Measurements from ENCODE around the gene IL12B.
"Not testable (repeated sequence)": the region's sequence is repeated elsewhere in the genome, so short reads cannot be mapped to it uniquely, and the experiment has no call there.

IL12B gene

DNA sequence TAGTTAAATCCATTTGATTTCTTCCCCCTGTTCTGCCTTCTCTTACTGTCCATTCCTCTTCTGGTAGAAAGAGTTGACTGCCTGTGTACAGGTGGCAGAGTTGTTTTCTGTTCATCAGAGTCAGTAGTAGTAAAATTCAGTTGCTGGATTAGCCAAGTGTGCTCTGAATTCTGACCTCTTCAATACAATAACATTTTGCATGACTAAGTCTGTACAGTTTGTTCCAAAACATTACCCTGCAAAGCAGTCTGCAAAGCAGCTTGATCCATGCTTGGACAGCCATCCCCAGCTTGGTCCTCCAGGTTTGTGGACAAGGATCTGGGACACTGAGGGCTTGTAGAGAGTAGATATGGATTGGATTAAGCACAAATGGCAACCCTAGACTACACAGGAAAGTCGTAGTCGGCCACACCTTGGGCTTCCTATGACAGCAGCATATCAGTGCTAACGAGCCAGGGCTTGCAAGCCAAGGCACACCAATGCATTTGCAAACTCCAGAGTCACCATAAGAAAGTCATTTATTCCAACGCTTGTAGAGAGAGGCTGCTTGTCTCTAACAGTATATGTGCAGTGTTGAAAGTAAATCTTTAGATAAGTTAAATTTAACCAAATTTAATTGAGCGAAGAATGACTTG lies 25.2 kb downstream of the IL12B start:
- DNase-seq: no peak
- in situ Hi-C loops (cut with MboI; ENCODE audit: low pct_unique_long_range_greater_than_20kb, low sequenced_read_pairs): no loop called here

- no peak for DNase-seq
- in situ Hi-C loops (cut with MboI; ENCODE audit: low pct_unique_long_range_greater_than_20kb, low sequenced_read_pairs): no loop called here
Measured at GRCh38 chr5:159303286-159303685, 27.0 kb downstream of the IL12B start.

DNA sequence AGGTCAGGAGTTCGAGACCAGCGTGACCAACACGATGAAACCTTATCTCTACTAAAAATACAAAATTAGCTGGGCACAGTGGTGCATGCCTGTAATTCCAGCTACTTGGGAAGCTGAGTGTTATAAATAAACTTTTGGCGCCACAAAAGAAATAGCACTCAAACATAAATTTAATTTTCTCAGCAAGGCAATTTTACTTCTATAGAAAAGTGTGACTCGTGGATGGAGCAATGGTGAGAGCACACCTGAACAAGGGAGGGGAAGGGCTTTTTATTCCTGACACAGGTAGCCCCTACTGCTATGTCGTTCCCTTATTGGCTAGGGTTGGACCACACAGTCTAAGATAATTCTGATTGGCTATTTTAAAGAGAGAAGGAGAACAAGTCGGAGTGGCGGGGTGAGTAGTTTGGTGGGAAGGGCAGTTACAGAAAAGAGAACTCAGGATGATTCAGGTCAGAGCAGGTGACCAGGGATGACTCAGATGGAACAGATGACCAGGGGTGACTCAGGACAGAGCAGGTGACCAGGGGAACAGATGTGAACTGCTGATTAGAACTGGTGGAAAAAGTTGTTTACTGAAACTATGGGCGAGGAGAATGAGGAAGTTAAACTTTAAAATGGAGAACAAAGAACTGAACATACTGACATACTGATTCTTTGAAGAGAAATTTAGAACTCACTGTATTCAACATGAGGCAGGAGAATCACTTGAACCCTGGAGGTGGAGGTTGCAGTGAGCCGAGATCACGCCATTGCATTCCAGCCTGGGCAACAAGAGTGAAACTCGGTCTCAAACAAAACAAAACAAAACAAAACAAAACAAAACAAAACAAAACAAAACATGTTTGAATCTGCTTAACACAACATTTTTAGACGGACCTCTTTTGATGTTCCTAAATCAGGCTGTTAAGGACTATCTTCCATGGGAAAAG lies 28.1 kb downstream of the IL12B start:
- in situ Hi-C loops (cut with MboI; ENCODE audit: low pct_unique_long_range_greater_than_20kb, low sequenced_read_pairs): not testable (repeated sequence)

GRCh38 chr5:159301466-159301865 lies 28.8 kb downstream of the IL12B start:
- no peak for DNase-seq
- in situ Hi-C loops (cut with MboI; ENCODE audit: low pct_unique_long_range_greater_than_20kb, low sequenced_read_pairs): no loop called here

More for the DNA sequence above, 28.1 kb downstream of the IL12B start:
- peak; percentile 58 for DNase-seq

GRCh38 chr5:159297300-159297699 lies 33.0 kb downstream of the IL12B start:
- in situ Hi-C loops (cut with MboI; ENCODE audit: low pct_unique_long_range_greater_than_20kb, low sequenced_read_pairs); DNase-seq: not testable (repeated sequence)

GRCh38 chr5:159294921-159295320 lies 35.4 kb downstream of the IL12B start:
- in situ Hi-C loops (cut with MboI; ENCODE audit: low pct_unique_long_range_greater_than_20kb, low sequenced_read_pairs): no loop called here
- DNase-seq: no peak

DNA sequence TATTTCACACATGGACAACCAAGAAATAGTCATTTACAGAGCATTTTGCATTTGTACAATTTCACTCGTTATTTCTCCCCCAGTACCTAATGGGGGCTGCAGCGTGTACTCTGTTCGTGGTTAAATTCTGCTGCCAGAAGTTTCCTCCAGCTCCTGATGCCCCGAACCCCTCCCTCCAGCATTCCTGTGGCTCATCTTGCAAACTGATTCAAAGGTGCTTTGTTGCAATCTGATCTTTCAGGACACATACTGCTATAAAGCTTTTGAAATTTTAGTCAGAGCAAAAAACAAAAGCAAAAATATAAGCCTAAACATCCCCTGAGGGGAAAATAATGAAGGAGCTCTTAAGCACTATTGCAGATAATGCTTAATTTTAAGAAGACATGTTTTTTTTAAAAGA lies 39.5 kb downstream of the IL12B start:
- in situ Hi-C loops (cut with MboI; ENCODE audit: low pct_unique_long_range_greater_than_20kb, low sequenced_read_pairs): no loop called here

GRCh38 chr5:159286420-159287035 lies 43.8 kb downstream of the IL12B start:
- peak; percentile 67 for DNase-seq
- in situ Hi-C loops (cut with MboI; ENCODE audit: low pct_unique_long_range_greater_than_20kb, low sequenced_read_pairs): no loop called here

More for the DNA sequence above, 39.5 kb downstream of the IL12B start:
- DNase-seq: no peak

DNA sequence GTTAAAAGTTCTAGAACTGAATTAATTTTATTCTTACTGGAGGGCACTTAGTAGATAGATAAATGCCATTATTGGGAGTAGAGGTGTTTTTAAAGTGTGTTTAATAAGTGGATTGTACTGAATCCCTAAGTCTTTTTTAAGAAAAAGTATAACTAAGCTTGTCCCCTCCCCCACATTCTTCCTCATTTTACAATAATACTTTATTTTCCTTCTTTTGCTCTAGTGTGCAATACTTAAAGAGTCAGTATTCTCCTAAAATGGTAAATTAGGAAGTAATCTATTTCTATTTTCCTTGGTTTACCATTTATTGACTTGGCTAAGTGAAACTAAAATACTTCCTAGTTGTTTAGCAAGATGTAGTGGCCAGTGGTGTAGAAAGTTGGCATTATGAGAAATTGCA lies 55.6 kb downstream of the IL12B start:
- no peak for DNase-seq
- in situ Hi-C loops (cut with MboI; ENCODE audit: low pct_unique_long_range_greater_than_20kb, low sequenced_read_pairs): no loop called here

DNA sequence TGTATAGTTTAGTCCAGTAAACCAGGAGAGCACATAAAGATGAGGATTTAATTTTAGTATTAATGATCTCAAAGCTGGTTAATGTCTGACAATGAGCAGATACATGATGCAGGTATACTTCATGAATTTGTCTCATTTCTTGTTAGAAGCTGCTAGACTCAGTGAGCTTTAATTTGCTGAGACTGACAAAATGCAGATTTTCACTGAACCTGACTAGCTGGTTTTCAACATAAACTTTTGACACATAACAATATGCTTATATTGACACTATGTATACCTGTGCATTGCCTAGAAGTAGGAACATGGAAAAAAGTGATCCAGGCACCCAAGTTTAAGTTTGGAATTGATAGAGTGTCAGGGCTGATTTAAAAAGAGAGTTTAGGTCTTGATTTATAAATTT lies 56.4 kb downstream of the IL12B start:
- no peak for DNase-seq
- in situ Hi-C loops (cut with MboI; ENCODE audit: low pct_unique_long_range_greater_than_20kb, low sequenced_read_pairs): no loop called here

GRCh38 chr5:159269723-159270122 lies 60.6 kb downstream of the IL12B start:
- in situ Hi-C loops (cut with MboI; ENCODE audit: low pct_unique_long_range_greater_than_20kb, low sequenced_read_pairs): no loop called here
- DNase-seq: no peak

- DNase-seq; in situ Hi-C loops (cut with MboI; ENCODE audit: low pct_unique_long_range_greater_than_20kb, low sequenced_read_pairs): not testable (repeated sequence)
Measured at GRCh38 chr5:159266764-159267163, 63.5 kb downstream of the IL12B start.
